ENCODE data around the gene PSMB8.
A peak's percentile ranks its signal among the peaks of the same experiment; 100 is the strongest.
"Not testable (repeated sequence)": the region's sequence is repeated elsewhere in the genome, so short reads cannot be mapped to it uniquely, and the experiment has no call there.

The PSMB8 gene

DNA sequence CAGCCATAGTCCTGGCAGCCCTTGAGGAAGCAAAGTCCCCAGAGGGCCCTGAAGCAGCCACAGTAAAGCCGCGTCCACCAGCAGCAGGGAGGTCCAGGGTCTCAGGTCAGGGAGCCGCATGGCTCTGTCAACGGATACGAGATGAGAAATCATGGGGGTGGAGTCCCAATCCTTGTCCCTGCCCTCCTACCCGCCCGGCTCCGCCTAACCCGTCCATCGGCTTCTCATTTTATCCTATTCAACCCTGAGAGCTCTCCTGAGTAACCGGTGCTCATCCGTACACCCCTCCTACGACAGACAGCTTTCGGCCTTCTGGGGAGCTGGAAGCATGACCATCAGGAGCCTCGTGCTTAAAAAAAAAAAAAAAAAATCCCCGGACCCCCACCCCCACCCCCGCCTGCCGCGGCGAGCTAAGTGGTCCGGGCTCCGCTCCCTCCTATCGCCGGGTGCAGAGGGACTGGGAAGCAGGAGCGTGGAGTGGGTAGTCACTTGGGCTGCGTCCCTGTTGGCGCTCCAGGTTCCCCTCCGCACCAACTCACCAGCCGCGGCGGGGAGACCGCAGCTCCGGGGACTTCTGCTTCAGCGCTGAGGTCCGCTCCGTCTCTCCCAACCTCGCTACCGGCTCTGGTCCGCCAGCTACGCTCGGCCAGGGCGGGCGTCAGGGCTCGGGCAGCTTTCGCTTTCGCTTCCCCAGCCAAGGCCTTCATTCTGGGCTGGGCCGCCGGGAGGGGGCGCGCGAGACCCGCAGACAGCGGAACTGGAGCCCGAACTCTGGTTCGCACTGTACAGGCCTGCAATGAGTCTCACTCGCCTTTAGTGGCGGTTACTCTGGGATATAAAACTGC, 5.5 kb downstream of the PSMB8 start, which contains the start of gene TAP2:
TSS of gene TAP2 (minus strand) at position 626 of the 845 bp plus-strand sequence. CDS start at position 120, 506 bp downstream.
- peak; percentile 96 for DNase-seq (ENCODE audit: low spot score)

DNA sequence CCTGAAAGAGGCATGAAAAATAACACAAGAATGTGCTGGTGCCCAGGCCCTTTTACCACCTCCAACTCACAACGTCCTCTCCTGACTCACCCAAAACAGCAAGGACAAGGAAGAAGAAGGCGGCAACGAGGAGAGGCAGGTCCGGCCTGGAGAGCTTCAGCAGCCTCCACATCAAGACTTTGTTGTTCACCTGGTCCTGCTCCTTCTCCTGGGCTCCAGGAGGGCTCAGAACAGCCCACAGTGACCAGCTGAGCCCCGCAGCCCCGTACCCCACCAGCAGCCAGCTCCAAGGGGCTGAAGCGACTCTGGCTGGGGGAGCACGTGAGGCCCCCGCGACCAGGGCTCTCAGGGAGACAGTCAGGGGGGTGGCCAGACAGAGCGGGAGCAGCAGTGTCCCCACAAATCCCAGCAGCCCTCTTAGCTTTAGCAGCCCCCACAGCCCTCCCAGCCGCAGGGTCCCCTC, 6.2 kb downstream of the PSMB8 start:
- no peak for DNase-seq (ENCODE audit: low spot score)

DNA sequence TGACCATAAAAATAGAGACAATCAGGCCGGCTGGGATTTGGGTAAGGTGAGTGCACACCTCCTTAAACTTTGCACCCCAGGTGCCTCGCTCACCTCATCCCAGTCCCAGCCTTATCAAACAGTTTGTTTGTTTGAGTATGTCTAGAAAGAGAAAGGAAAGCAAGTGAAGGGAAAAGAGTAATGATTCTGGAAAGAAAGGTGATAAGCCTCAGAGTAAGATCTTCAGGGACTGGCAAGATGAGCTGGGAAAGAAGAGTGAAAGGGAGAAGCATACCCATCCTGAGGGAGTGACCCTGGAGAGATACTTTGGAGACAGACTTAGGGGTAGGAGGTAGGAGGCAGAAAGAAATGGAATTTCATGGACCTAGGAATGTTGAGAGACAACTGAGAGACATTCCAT, 7.0 kb downstream of the PSMB8 start:
- no peak for DNase-seq (ENCODE audit: low spot score)

DNA sequence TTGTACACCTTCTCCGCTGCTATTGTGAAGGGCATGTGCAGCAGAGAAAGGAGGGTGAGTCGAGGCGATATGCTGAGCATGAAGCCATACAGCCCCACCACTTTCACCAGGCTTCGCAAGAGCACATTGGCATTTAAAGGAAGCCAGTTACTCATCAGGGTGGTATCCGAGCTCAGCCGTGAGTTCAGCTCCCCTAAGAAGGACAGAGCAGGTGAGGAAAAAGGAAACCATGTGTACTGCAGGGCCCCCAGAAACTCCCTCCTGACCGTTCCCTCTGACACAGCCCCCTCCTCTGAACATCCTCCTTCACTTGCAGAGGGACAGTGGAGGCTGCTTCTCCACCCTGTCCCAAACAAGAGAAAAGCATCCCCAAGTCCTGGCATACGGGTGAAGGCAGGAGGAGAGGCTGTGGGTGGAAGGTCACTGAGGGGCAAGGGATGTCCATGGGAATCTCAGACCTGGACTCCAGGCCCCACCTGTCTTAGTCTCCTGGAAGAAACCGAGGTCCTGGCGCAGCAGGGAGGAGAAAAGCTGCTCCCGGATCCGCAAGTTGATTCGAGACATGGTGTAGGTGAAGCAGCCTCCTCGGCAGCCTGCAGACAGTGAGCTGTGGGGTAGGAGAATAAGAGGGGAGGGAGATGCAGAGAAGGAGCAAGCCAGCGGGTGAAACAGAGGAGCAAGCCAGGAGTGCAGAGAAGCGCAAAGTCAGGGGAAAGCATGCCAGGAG, 8.5 kb downstream of the PSMB8 start:
- no peak for DNase-seq (ENCODE audit: low spot score)

DNA sequence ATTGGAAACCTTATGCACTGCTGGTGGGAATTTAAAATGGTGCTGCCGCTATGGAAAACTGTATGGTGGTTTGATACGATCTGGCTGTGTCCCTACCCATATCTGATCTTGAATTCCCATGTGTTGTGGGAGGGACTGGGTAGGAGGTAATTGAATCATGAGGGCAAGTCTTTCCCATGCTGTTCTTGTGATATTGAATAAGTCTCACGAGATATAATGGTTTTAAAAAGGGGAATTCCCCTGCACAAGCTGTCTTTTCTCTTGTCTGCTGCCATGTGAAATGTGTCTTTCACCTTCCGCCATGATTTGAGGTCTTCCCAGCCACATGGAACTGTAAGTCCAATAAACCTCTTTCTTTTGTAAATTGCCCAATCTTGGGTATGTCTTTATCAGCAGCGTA, 10.2 kb downstream of the PSMB8 start:
- no peak for DNase-seq (ENCODE audit: low spot score)

DNA sequence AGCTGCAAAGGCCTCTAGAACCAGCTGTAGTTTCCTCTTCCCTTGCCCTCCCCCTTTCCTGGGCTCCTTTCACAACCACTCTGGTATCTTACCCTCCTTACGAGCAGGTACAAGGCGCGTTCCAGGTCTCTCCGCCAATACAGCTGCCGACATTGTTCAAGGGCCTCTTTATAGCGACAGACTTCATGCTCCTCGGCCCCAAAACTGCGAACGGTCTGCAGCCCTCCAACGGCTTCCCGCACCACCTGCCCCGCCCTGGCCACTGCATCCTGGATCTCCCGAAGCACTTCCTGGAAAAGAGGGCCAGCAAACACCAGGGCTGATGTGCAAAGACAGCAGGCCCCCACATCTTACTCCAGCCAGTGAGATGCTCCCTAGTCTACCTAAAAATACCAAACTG, 11.3 kb downstream of the PSMB8 start:
- no peak for DNase-seq (ENCODE audit: low spot score)

DNA sequence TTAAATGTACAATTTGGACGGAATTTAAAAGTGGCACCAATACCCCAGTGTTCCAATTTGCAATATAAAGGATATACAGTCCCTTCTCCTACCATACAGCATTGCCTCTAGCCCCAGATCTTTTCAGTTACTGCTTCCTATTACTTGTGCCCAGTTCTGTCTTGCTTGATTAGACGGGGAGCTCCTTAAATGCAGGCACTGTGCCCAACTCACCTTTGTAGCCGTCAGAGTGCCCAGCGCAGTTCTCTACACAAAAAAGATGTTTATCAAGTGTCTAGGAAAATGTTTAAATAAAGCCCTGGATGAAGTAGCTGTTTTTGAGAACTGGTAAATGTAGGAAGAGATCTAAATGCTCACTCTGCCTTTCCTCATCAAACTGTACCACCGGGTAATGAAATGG, 12.9 kb downstream of the PSMB8 start:
- no peak for DNase-seq (ENCODE audit: low spot score)

DNA sequence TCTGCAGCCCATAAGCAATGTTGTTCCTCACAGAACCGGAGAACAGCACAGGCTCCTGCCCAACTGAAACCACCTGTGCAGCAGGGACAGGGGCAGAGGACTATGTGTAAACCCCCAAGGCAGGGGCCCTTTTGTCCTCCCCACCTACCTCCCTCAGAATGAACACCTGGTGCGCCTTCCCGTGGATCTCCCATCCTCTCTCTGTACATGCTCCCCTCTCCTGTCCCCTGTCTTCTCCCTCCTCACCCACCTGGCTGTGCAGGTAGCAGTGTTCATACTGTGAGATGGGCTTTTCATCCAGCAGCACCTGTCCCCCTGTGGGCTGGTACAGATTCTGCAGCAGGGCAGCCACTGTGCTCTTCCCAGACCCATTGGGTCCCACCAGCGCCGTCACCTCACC, 13.8 kb downstream of the PSMB8 start:
- DNase-seq (ENCODE audit: low spot score): no peak

DNA sequence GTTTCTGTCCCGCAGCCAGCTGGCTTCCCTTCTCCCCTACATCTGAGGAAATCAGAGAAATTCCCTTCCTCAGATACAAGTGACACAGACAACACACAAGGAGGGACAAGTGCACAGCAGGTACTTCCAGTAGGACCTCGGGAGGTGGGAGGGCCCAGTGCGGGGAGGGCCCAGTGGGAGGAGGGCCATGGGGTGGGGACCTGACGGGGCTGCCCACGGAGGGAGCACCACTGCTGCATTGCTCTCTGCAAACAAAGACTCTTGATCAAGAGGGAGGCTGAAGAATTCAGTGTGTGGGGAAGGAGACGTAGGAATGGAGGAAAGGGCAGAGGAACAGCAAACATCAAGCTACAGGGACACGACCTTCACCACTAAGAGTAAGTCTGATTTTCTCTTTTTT, 14.4 kb downstream of the PSMB8 start:
- DNase-seq (ENCODE audit: low spot score): no peak

DNA sequence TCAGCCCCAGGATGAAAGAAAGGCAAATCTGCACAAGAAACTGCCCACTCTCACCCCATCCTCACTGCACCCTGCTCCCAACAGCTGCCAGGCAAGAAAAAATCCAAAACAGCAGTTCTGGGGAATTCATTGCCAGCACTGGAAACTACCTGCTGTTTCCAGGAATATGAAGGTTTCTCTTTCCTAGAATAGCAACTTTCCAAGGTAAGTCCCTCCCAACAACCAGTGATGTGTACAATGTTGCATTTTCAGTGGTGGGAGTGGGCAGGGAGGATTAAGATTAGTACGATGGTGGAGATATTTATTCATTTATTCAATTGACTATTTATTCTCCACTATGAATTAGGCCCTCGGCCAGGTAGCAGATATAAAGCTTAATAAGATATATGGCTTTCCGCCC, 16.8 kb downstream of the PSMB8 start:
- DNase-seq (ENCODE audit: low spot score): no peak

DNA sequence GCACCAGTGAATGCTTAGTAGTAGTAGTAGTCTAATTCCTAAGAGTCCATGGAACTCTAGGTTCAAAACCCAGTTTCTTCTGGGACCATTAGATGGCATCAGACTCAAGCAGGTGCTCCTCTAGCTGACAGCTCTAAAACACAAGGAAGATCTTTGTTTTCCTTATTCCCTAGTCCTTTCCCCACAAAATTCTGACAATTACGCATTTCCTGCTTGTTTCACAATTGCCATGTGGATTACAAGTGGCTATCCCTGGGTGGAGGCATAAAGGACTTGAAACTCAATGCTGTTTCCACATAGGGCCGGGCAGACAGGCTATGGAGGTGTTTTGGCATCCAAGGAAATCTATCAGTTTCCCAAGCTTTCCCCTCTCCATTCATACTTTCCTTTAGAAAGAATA, 17.9 kb downstream of the PSMB8 start:
- peak; percentile 55 for DNase-seq (ENCODE audit: low spot score)

DNA sequence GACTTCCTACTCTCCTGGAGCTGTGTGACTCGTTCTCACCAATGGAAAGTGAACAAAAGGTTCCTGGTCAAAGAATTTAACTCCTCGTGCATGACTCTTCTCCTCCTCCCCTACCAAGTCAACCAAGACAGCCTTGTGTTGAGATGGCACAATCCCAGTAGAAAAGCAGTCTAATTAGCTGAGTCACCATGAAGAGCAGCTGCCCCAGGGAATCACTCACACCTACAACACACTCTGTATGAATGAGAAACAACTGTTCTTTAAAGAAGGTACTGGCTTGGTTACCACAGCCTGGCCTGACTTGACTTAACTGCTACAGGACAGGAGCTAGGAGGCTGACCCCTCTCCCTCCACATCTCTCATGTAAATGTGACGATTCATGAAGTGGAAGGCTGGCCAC, 24.1 kb downstream of the PSMB8 start:
- DNase-seq (ENCODE audit: low spot score): peak; percentile 60

DNA sequence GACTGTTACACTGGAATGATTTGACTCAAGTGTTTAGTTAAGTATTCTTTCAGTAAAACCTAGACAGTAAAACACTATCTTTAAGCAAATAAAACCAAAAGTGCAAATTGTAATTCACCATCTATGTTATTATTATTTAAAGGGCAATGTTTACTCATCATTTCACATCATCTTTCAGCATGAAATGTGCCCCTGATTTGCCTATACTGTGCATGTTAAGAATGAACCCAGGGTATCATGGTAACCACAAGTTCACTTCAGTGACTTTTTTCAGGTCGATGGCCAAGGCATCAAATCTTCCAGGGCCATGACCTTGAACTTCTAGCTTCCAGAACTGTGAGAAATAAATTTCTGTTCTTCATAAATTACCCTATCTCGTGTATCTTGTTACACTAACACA, 25.0 kb downstream of the PSMB8 start:
- DNase-seq (ENCODE audit: low spot score): no peak

DNA sequence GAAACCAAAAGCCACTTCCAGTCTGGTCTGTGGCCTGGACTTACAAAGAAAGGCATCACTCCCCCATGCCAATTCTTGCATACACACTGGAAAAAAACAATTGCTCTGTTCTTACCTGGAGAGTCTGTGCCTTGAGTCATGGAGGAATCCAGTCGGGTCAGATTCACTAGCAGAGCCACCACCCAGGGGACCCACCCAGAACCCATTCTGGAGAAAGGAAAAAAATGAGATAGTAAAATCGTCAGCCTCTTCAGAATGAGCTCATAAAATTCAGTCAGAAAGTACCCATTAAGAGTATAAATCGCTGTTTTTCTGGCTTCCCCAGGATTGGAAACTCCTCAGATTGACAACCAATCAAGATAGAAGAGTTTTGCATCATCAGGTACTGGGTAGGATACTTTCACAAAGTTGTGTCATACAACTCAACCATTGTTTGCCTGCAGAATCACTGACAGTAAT, 27.1 kb downstream of the PSMB8 start, which contains the start of gene HLA-DOB:
TSS of gene HLA-DOB (minus strand) at position 257 of the 459 bp plus-strand sequence. CDS start at position 206, 51 bp downstream.
- no peak for DNase-seq (ENCODE audit: low spot score)

DNA sequence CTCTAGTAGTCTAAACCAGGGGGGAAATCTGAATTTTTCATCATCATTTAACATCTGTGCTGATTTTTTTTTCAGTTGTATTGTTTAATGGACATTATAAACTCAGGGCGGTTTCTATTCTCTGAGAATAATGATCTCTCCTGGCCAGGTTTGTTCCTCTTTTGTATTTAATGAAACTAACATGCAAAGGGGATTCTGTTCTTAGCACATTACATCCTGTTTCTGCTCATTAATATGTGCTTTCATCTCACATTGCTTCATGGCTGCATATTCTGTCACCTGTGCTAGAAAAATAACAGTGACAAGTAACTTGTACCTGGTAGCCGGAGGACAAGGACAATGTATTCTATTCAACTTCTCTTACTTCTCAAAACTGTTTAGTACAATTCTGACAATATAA, 27.9 kb downstream of the PSMB8 start:
- DNase-seq (ENCODE audit: low spot score): no peak

DNA sequence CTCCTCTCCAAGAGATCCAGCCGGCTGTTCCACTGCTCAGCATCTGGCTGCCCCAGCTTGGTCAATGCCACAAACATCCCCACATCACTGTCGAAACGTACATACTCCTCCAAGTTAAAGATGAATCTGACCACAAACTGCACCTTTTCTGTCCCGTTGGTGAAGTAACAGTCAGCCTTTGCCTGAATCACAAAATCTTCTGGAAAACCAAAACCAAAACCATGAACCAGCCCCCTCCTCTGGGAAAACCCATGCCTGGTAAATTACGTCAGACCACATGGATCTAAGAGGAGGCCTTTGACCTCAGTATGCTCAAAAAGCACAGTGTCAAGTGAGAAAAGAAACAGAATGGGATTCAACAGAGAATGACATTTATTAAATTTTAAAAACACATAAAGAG, 28.7 kb downstream of the PSMB8 start:
- DNase-seq (ENCODE audit: low spot score): no peak

DNA sequence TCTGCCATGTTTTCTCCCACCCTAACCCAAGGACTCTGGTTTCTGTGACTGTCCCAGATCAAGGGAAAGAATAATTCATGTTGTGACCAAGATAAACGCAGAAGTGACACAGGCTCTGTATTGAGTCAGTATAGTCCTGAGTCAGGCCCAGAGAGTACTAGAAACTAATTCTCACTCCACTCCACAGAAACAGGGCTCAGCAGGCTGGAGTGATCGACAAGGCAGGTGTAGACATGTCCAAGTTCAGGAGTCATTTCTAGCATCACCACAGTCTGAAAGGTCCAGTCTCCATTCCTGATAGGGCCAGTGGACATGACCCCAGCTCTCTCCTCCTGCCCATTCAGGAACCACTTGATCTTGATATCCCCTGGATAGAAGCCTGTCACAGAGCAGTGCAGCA, 29.7 kb downstream of the PSMB8 start:
- DNase-seq (ENCODE audit: low spot score): no peak

DNA sequence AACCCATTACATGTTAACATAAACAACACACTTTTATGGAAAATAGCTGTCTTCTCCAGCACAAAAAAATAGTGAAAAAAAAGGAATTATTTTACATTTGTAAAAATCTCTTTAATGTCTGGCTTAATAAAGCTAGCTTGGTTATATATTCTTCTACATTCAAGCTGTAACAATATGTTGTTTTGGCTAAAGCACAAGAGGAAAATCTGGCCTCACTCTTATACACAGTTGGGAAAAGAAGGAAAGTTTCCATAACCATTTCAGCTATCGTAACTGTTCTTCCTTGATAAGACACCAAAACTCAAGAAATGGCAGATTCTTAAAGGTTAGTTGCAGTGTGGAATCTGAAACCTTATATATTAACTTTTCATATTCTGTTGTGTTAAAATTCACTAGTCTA, 34.7 kb downstream of the PSMB8 start:
- no peak for DNase-seq (ENCODE audit: low spot score)

DNA sequence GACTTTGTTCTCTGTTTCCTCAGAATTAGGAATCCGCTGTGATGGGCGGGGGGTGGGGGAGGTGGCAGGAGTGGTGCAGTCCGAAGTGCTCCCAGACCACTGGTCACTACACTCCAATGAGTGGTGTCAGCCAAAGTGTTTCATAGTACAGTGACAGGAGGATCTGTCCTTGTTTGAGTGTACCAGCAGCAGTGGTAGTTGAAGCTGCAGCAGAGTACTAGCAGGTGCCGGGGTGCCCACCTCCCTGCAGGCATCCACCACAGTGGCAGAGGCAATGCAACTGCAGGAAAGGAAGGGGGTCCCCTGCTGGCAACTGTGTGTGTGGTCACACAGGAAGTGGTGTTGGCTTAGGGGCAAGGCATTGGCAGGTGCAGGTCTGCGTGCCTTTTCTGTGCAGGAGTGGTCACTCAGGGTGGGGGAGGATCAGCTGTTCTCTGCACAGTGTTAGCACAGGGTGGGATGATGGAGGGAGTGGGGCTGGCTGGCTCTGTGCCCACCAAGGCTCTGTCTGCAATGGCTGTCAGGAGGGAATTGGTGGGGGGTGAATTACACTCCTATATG, 36.7 kb downstream of the PSMB8 start:
- no peak for DNase-seq (ENCODE audit: low spot score)

DNA sequence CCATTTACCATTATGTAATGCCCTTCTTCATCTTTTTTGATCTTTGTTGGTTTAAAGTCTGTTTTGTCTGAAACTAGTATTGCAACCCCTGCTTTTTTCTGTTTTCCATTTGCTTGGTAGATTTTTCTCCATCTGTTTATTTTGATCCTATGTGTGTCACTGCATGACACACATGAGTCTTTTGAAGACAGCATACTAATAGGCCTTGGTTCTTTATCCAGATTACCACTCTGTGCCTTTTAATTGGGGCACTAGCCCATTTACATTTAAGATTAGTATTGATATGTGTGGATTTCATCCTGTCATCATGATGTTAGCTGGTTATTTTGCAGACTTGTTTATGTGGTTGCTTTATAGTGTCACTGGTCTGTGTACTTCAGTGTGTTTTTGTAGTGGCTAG, 38.4 kb downstream of the PSMB8 start:
- DNase-seq (ENCODE audit: low spot score): not testable (repeated sequence)

DNA sequence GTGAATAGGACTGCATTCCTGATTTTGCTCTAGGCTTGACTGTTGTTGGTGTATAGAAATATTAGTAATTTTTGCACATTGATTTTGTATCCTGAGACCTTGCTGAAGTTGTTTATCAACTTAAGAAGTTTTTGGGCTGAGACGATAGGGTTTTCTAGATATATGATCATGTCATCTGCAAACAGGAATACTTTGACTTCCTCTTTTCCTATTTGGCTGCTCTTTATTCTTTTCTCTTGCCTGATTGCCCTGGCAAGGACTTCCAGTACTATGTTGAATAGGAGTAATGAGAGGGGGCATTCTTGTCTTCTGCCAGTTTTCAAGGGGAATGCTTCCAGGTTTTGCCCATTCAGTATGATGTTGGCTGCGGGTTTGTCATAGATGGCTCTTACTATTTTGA, 40.4 kb downstream of the PSMB8 start:
- no peak for DNase-seq (ENCODE audit: low spot score)

DNA sequence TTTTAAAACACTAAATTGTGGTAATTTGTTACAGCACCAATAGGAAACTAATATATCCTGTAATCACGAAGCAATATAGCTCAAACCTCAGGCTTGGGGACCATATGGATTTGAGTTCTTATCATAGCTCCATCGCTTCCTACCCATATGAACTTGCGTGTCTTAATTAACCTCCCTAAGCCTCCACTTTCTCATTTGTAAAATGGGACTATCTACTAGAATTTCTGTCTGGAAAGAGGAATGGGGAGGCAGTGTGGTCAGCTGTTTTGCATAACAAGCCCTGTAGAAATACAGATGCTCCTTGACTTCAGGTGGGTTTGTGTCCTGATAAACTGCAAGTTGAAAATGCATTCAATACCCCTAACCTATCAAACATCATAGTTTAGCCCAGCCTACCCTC, 44.1 kb downstream of the PSMB8 start:
- DNase-seq (ENCODE audit: low spot score): no peak

DNA sequence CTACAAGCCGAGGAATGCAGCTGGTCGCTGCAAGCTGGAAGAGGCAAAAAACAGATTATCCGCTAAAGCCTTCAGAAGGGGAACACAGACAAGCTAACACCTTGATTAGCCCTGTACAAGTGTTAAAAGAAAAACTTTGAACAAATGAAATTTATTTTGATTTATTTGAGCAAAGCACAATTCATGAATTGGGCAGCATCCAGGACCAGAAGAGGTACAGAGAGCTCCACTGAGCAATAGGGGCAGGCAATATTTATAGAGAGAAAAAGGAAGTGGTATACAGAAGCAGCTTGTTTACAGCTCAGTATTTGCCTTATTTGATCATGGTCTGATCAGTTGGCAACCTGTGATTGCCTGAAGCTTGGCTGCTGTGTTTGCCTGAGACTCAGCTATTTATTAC, 44.7 kb downstream of the PSMB8 start:
- no peak for DNase-seq (ENCODE audit: low spot score)
